Erythroblast (primary cell): ENCODE measurements around the gene MC2R.

ENCODE experiments used
- GATA1 ChIP-seq: IDR thresholded peaks from 2 replicates; pipeline ENCODE4 v1.6.1; 2011; ENCODE audit warnings: low read depth, mild to moderate bottlenecking, control low read depth, low read length, moderate library complexity
- POLR2A ChIP-seq: IDR thresholded peaks from 2 replicates; pipeline ENCODE4 v1.6.1; 2011; ENCODE audit warnings: mild to moderate bottlenecking, low read length

- TF ChIP-seq POLR2A (no peak), GATA1 (no peak)
These were observed 17.1 kb upstream of the MC2R start for GRCh38 chr18:13932285-13933025.
